SH-SY5Y (cell line): Measurements from ENCODE around the gene CHDH.

Experiments used
- GATA2 ChIP-seq: IDR thresholded peaks from 2 replicates; pipeline ENCODE4 v1.6.1; 2011; ENCODE audit warnings: mild to moderate bottlenecking, low read depth, low read length
- GATA3 ChIP-seq: IDR thresholded peaks from 2 replicates; pipeline ENCODE4 v1.6.1; 2011; ENCODE audit warnings: low read depth, mild to moderate bottlenecking, low read length, moderate library complexity

GRCh38 chr3:53865732-53866499, 19.7 kb upstream of the CHDH start:
- TF ChIP-seq GATA2, result no peak
- TF ChIP-seq GATA3, result no peak
